HG03159 (cell line): ENCODE results near the gene INPP5A.
"Not testable (repeated sequence)": the region's sequence is repeated elsewhere in the genome, so short reads cannot be mapped to it uniquely, and the experiment has no call there.

Experiments
- ATAC-seq: cut with Tn5 transposase; IDR thresholded peaks from one replicate; pipeline ENCODE4 v1.9.1; 2021; ENCODE audit warnings: mild to moderate bottlenecking, moderate library complexity; ENCODE audit not compliant: unreplicated experiment

INPP5A gene

GRCh38 chr10:132748545-132749370, 211.2 kb downstream of the INPP5A start:
- no peak for ATAC-seq

GRCh38 chr10:132749371-132749795, 211.8 kb downstream of the INPP5A start:
- no peak for ATAC-seq

GRCh38 chr10:132750936-132751335, 213.3 kb downstream of the INPP5A start:
- ATAC-seq, result no peak

GRCh38 chr10:132752378-132752777, 214.8 kb downstream of the INPP5A start:
- ATAC-seq, result no peak

GRCh38 chr10:132752961-132753360, 215.4 kb downstream of the INPP5A start:
- ATAC-seq, result no peak

- no peak for ATAC-seq
These were observed 216.0 kb downstream of the INPP5A start for GRCh38 chr10:132753596-132753995.

- no peak for ATAC-seq
These were observed 216.5 kb downstream of the INPP5A start for GRCh38 chr10:132754071-132754470.

GRCh38 chr10:132755166-132755711, 217.7 kb downstream of the INPP5A start:
- no peak for ATAC-seq

GRCh38 chr10:132756591-132756990, 219.0 kb downstream of the INPP5A start:
- ATAC-seq, result no peak

GRCh38 chr10:132757171-132757570, 219.6 kb downstream of the INPP5A start:
- no peak for ATAC-seq

GRCh38 chr10:132758865-132759264, 221.3 kb downstream of the INPP5A start:
- ATAC-seq, result no peak

GRCh38 chr10:132761395-132762060, 223.9 kb downstream of the INPP5A start:
- no peak for ATAC-seq

- ATAC-seq, result no peak
These were observed 224.7 kb downstream of the INPP5A start for GRCh38 chr10:132762267-132762666.

- ATAC-seq, result no peak
These were observed 226.0 kb downstream of the INPP5A start for GRCh38 chr10:132763545-132763944.

- no peak for ATAC-seq
These were observed 226.5 kb downstream of the INPP5A start for GRCh38 chr10:132764108-132764507.

GRCh38 chr10:132765435-132765834, 227.8 kb downstream of the INPP5A start:
- no peak for ATAC-seq

- no peak for ATAC-seq
These were observed 228.7 kb downstream of the INPP5A start for GRCh38 chr10:132766291-132766690.

- ATAC-seq, result no peak
These were observed 231.0 kb downstream of the INPP5A start for GRCh38 chr10:132768346-132769248.

- no peak for ATAC-seq
These were observed 232.8 kb downstream of the INPP5A start for GRCh38 chr10:132770061-132771021.

- ATAC-seq, result not testable (repeated sequence)
These were observed 235.2 kb downstream of the INPP5A start for GRCh38 chr10:132772816-132773215.
